ENCODE data around the gene LRRK2. TPM values are rescaled to one million over a fixed set of nuclear protein-coding genes. Genes with fewer than 3 reads are reported as not detected.

Gene LRRK2
- total and polyA plus RNA-seq, 12 donors: 0.99 to 9.1 (median 6.2) TPM

DNA sequence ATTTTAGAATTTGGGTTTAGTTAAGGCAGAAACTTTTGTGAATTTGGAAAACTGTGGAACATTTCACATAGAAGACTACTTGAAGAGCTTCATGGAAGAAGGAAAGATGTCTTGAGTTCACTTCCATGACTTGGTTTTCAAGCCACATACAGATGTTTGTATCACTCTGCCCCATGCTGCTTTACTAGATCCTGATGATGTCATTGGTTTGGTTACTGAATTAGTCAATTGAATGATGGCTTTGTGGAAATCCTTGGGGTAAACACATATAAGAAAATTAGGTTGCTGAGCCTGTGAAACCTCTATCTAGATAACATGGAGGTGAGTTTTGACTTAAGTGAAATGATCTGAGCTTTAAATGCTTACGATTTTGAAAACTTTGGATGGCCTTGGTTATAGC lies 90.6 kb downstream of the LRRK2 start:
- ATAC-seq: no peak
- Histone ChIP-seq H3K27ac (no peak overlapping the region), H3K4me3 (no peak overlapping the region), H3K36me3 (peaks cover 0 to 76% (median 6%) of the 10 kb centered on the region in 9 donors), H3K9me3 (no peaks in the 10 kb centered on the region), H3K4me1 (no peaks in the 10 kb centered on the region), H3K27me3 (no peaks in the 10 kb centered on the region)
- TF ChIP-seq, protein P1, sequence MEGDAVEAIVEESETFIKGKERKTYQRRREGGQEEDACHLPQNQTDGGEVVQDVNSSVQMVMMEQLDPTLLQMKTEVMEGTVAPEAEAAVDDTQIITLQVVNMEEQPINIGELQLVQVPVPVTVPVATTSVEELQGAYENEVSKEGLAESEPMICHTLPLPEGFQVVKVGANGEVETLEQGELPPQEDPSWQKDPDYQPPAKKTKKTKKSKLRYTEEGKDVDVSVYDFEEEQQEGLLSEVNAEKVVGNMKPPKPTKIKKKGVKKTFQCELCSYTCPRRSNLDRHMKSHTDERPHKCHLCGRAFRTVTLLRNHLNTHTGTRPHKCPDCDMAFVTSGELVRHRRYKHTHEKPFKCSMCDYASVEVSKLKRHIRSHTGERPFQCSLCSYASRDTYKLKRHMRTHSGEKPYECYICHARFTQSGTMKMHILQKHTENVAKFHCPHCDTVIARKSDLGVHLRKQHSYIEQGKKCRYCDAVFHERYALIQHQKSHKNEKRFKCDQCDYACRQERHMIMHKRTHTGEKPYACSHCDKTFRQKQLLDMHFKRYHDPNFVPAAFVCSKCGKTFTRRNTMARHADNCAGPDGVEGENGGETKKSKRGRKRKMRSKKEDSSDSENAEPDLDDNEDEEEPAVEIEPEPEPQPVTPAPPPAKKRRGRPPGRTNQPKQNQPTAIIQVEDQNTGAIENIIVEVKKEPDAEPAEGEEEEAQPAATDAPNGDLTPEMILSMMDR (IDR thresholded peaks at IDR 0.05): no peak
- DNase-seq: no peak
- intact Hi-C loops (cut with DNase I): loop anchor here in 1 of 10 donors (10.0 kb wide), 1 partner anchor 161 kb away; no protein-coding TSS in a partner anchor
- WGBS, 2 donors: 91 to 93% methylated on average over 1 of the region's 1 CpG

DNA sequence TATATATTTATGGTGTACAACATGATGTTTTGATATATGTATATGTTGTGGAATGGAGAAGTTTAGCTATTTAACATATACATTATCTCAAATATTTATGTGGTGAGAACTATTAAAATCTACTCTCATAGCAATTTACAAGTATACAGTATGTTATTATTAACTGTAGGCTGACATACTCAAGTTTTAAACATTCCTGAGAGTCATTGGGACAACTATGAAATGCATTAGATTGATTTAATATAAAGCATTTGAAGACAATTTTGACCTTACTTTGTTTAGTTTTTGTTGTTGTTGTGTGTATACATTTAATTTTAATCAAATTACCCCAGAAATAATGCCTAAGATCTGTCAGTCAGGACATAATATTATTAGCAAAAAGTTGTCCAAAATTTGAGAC lies 99.5 kb downstream of the LRRK2 start:
- Histone ChIP-seq H3K4me1 (no peaks in the 10 kb centered on the region), H3K27ac (no peak overlapping the region), H3K36me3 (peaks cover 0 to 66% (median 8%) of the 10 kb centered on the region in 9 donors), H3K27me3 (no peaks in the 10 kb centered on the region), H3K4me3 (no peak overlapping the region), H3K9me3 (peaks cover 0 to 6% (median 0%) of the 10 kb centered on the region in 11 donors)
- ATAC-seq: no peak
- DNase-seq: no peak
- intact Hi-C loops (cut with DNase I): no loop called here
- TF ChIP-seq, protein P1 (IDR thresholded peaks at IDR 0.05): no peak

DNA sequence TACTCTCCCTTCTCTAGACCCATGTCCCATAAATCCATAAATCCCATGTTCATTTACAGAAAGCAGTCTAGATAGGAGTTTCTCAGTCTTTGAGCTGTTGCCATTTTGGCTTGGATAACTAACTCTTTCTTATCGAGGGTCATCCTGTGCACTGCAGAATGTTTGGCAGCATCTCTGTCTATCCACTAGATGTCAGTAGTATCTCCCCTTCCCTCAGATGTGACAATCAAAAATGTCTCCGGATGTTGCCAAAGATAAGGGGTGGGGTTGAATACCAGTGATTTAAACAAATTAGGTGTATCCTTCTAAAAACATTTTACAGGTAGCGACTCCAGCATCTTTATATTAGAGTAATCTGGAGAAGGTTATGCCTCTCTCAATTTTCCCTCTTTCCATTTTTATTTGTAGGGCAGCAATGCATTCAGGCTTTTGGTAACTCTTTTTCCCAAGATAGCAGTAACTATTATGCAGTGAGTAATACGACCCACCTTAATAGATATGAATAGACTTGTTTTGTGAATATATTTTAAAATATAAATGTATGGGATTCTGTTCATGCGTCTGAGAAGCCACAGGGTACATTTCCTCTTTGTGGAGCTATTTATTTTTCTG lies 100.7 kb downstream of the LRRK2 start:
- 54 to 58% methylated on average over 5 of the region's 5 CpGs for WGBS, 2 donors
- intact Hi-C loops (cut with DNase I): no loop called here
- H3K36me3 ChIP-seq: peaks cover 0 to 67% (median 12%) of the 10 kb centered on the region in 9 donors
- no peaks in the 10 kb centered on the region for H3K27me3 ChIP-seq
- no peaks in the 10 kb centered on the region for H3K4me1 ChIP-seq
- ATAC-seq (peak in 1 of 8 donors; percentile 48), DNase-seq (no peak)
- TF ChIP-seq, protein P1 (IDR thresholded peaks at IDR 0.05): peak in 6 of 9 donors; percentile 1 to 51 (median 34)
- no peak overlapping the region for H3K27ac ChIP-seq
- H3K4me3 ChIP-seq: no peak overlapping the region
- H3K9me3 ChIP-seq: peaks cover 0 to 17% (median 8%) of the 10 kb centered on the region in 11 donors

DNA sequence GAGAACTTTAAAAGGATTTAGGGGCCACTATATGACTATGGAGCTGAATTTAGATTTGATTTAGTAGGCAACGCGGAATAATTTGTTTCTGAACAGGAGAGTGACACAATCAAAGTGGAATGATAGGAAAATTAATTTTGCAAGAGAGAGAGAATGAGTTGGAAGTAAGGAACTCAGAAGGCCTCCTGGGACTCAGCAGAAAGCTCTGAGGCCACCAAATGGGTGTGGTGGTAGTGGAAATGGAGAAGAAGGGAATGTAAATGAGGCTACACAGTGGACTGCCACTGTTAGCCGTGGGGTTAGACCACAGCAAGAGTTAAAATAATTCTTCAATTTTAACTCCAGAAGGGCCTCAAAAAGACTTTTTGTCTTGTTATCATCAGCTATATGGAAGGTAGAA lies 102.7 kb downstream of the LRRK2 start:
- Histone ChIP-seq H3K36me3 (peaks cover 0 to 67% (median 20%) of the 10 kb centered on the region in 9 donors), H3K27ac (no peak overlapping the region), H3K9me3 (peaks cover 0 to 29% (median 12%) of the 10 kb centered on the region in 11 donors), H3K4me3 (no peak overlapping the region), H3K27me3 (no peaks in the 10 kb centered on the region), H3K4me1 (no peaks in the 10 kb centered on the region)
- ATAC-seq: no peak
- 88 to 93% methylated on average over 3 of the region's 3 CpGs for WGBS, 2 donors
- TF ChIP-seq, protein P1 (IDR thresholded peaks at IDR 0.05): no peak
- intact Hi-C loops (cut with DNase I): no loop called here
- no peak for DNase-seq
